ENCODE measurements around the gene ANKRD7.

ANKRD7 gene

GRCh38 chr7:118182593-118183427 lies 41.7 kb upstream of the ANKRD7 start:
- H3K4me2 ChIP-seq (ENCODE audit: low read depth, low read length) = peak overlapping the region; percentile 91
- peaks cover 5% of the 10 kb centered on the region; the same call in 1 of the 2 replicates for H3F3A ChIP-seq (ENCODE audit: insufficient read depth, low read length)
- peak overlapping the region; percentile 92 for H3K4me3 ChIP-seq (ENCODE audit: low read length)
- DNase-seq = no peak
- peaks cover 15% of the 10 kb centered on the region for H3K4me1 ChIP-seq (ENCODE audit: low read length)
- H3K9me3 ChIP-seq (replicated peaks; ENCODE audit: insufficient read depth, low read length) = no peaks in the 10 kb centered on the region
- H3K9me2 ChIP-seq (replicated peaks; ENCODE audit: insufficient read depth, low read length) = no peaks in the 10 kb centered on the region
- peak overlapping the region; percentile 87; the same call in 1 of the 2 replicates for H3K27ac ChIP-seq (ENCODE audit: low read length)
- H4K20me1 ChIP-seq (ENCODE audit: insufficient read depth, low read length) = no peaks in the 10 kb centered on the region
- peaks cover 52% of the 10 kb centered on the region for H3K79me2 ChIP-seq (ENCODE audit: low read length)
- H3K36me3 ChIP-seq (replicated peaks; ENCODE audit: insufficient read depth, low read length) = peaks cover 10% of the 10 kb centered on the region; the same call in 1 of the 2 replicates
- H3K9ac ChIP-seq (ENCODE audit: low read length) = peak overlapping the region; percentile 93
- H3K27me3 ChIP-seq (replicated peaks; ENCODE audit: insufficient read depth, low read length) = no peaks in the 10 kb centered on the region
- TF ChIP-seq EZH2 (optimal IDR thresholded peaks at IDR 0.05; ENCODE audit: low read depth, low read length) = no peak
- peak overlapping the region; percentile 82 for H2AFZ ChIP-seq (ENCODE audit: low read length)

GRCh38 chr7:118183428-118183785 lies 41.1 kb upstream of the ANKRD7 start:
- no peaks in the 10 kb centered on the region for H4K20me1 ChIP-seq (ENCODE audit: insufficient read depth, low read length)
- H3F3A ChIP-seq (ENCODE audit: insufficient read depth, low read length) = peaks cover 5% of the 10 kb centered on the region; the same call in 1 of the 2 replicates
- peak overlapping the region; percentile 92 for H3K4me3 ChIP-seq (ENCODE audit: low read length)
- TF ChIP-seq EZH2 (optimal IDR thresholded peaks at IDR 0.05; ENCODE audit: low read depth, low read length) (no peak), EZH2phosphoT487 (IDR thresholded peaks at IDR 0.05; ENCODE audit: low read length) (no peak), CTCF (IDR thresholded peaks at IDR 0.05; ENCODE audit: low read length) (no peak)
- H2AFZ ChIP-seq (ENCODE audit: low read length) = peak overlapping the region; percentile 82
- no peaks in the 10 kb centered on the region for H3K9me2 ChIP-seq (replicated peaks; ENCODE audit: insufficient read depth, low read length)
- H3K4me2 ChIP-seq (ENCODE audit: low read depth, low read length) = peak overlapping the region; percentile 91
- H3K9ac ChIP-seq (ENCODE audit: low read length) = peak overlapping the region; percentile 93
- peaks cover 58% of the 10 kb centered on the region for H3K79me2 ChIP-seq (ENCODE audit: low read length)
- DNase-seq = peak; percentile 40
- H3K4me1 ChIP-seq (ENCODE audit: low read length) = peaks cover 15% of the 10 kb centered on the region
- peaks cover 16% of the 10 kb centered on the region for H3K36me3 ChIP-seq (replicated peaks; ENCODE audit: insufficient read depth, low read length)
- peak overlapping the region; percentile 87 for H3K27ac ChIP-seq (ENCODE audit: low read length)
- no peaks in the 10 kb centered on the region for H3K9me3 ChIP-seq (replicated peaks; ENCODE audit: insufficient read depth, low read length)
- H3K27me3 ChIP-seq (replicated peaks; ENCODE audit: insufficient read depth, low read length) = no peaks in the 10 kb centered on the region

- Histone ChIP-seq H3K79me2 (ENCODE audit: low read length) (peaks cover 62% of the 10 kb centered on the region), H3K27me3 (replicated peaks; ENCODE audit: insufficient read depth, low read length) (no peaks in the 10 kb centered on the region), H3K9me2 (replicated peaks; ENCODE audit: insufficient read depth, low read length) (no peaks in the 10 kb centered on the region), H3K9me3 (replicated peaks; ENCODE audit: insufficient read depth, low read length) (no peaks in the 10 kb centered on the region), H3K4me3 (ENCODE audit: low read length) (peak within 1 kb of the TSS; percentile 92), H3K9ac (ENCODE audit: low read length) (peak within 1 kb of the TSS; percentile 93), H3K4me2 (ENCODE audit: low read depth, low read length) (peak within 1 kb of the TSS; percentile 91), H2AFZ (ENCODE audit: low read length) (peak within 1 kb of the TSS; percentile 82), H3K36me3 (replicated peaks; ENCODE audit: insufficient read depth, low read length) (peaks cover 17% of the 10 kb centered on the region), H4K20me1 (ENCODE audit: insufficient read depth, low read length) (no peaks in the 10 kb centered on the region), H3F3A (ENCODE audit: insufficient read depth, low read length) (peaks cover 5% of the 10 kb centered on the region; the same call in 1 of the 2 replicates), H3K27ac (ENCODE audit: low read length) (peak within 1 kb of the TSS; percentile 87), H3K4me1 (ENCODE audit: low read length) (peaks cover 15% of the 10 kb centered on the region)
- TF ChIP-seq CTCF (IDR thresholded peaks at IDR 0.05; ENCODE audit: low read length) (no peak), EZH2phosphoT487 (IDR thresholded peaks at IDR 0.05; ENCODE audit: low read length) (no peak), EZH2 (optimal IDR thresholded peaks at IDR 0.05; ENCODE audit: low read depth, low read length) (no peak)
- peak; percentile 100 for DNase-seq
Measured at GRCh38 chr7:118183786-118184564, 40.5 kb upstream of the ANKRD7 start, which contains the start of gene LSM8. LSM8 (plus strand) TSS chr7:118184164; CDS start chr7:118184224, 60 bp downstream.

Measured in MM.1S (cell line).